Keratinocyte (primary cell): ENCODE data around the gene SMIM30. TPM values are rescaled to one million over a fixed set of nuclear protein-coding genes. Genes with fewer than 3 reads are reported as not detected.
A peak's percentile ranks its signal among the peaks of the same experiment; 100 is the strongest.

ENCODE experiments used
- DNase-seq: peaks from one replicate; pipeline ENCODE4 v3.0.0-alpha.2; 2011; ENCODE audit warnings: low read depth, missing footprints, low spot score
- FAIRE-seq: peaks from 2 replicates; lab custom pipeline; 2011; peaks lifted over from hg19 to GRCh38; lab: Jason Lieb, UNC
- H2AFZ ChIP-seq: 2 replicates; pipeline ENCODE4 v1.6.0; 2012; ENCODE audit warnings: low read length, control low read depth, inconsistent platforms; ENCODE audit not compliant: control insufficient read depth
- H3K27ac ChIP-seq: 2 replicates; pipeline ENCODE4 v1.5.1; 2011; ENCODE audit warnings: low read length; ENCODE audit not compliant: control insufficient read depth, insufficient read depth
- H3K27me3 ChIP-seq: 3 replicates; pipeline ENCODE4 v1.6.0; 2011; ENCODE audit warnings: low read length; ENCODE audit not compliant: control insufficient read depth, insufficient read depth; ENCODE audit errors: extremely low read depth
- H3K36me3 ChIP-seq, 2 experiments: 2 replicates in 1 of 2; 3 replicates in 1 of 2; pipeline ENCODE4 v1.5.1; 2011; ENCODE audit warnings: low read length in 2 of 2, mild to moderate bottlenecking in 1 of 2; ENCODE audit not compliant: control insufficient read depth in 2 of 2, insufficient read depth in 2 of 2; ENCODE audit errors: extremely low read depth in 1 of 2
- H3K4me1 ChIP-seq: 3 replicates; pipeline ENCODE4 v1.5.1; 2011; ENCODE audit warnings: low read length; ENCODE audit not compliant: control insufficient read depth, insufficient read depth; ENCODE audit errors: extremely low read depth
- H3K4me2 ChIP-seq: 3 replicates; pipeline ENCODE4 v1.6.0; 2011; ENCODE audit warnings: low read depth, low read length; ENCODE audit not compliant: control insufficient read depth, insufficient read depth; ENCODE audit errors: extremely low read depth
- H3K4me3 ChIP-seq, 3 experiments: fragments of 200-600 bp in 1 of 3; sonication (generic) in 1 of 3; 2 replicates in 2 of 3; 3 replicates in 1 of 3; pipeline ENCODE4 v1.5.1; 2011 to 2016; ENCODE audit warnings: low read length in 3 of 3, mild to moderate bottlenecking in 3 of 3, control low read depth in 2 of 3, inconsistent platforms in 1 of 3, low read depth in 1 of 3, mixed read lengths in 1 of 3, mixed run types in 1 of 3, moderate library complexity in 1 of 3; ENCODE audit not compliant: control insufficient read depth in 2 of 3, insufficient read depth in 2 of 3; ENCODE audit errors: extremely low read depth in 1 of 3
- H3K79me2 ChIP-seq: 2 replicates; pipeline ENCODE4 v1.6.0; 2012; ENCODE audit warnings: low read length; ENCODE audit not compliant: control insufficient read depth, insufficient read depth
- H3K9ac ChIP-seq: 3 replicates; pipeline ENCODE4 v1.6.0; 2011; ENCODE audit warnings: low read length; ENCODE audit not compliant: control insufficient read depth, insufficient read depth; ENCODE audit errors: extremely low read depth
- H3K9me1 ChIP-seq: 3 replicates; pipeline ENCODE4 v1.6.0; 2011; ENCODE audit warnings: low read length; ENCODE audit not compliant: control insufficient read depth, insufficient read depth; ENCODE audit errors: extremely low read depth
- H3K9me3 ChIP-seq: 2 replicates; pipeline ENCODE4 v1.5.1; 2012; ENCODE audit warnings: low read depth, low read length; ENCODE audit not compliant: control insufficient read depth
- H4K20me1 ChIP-seq: 3 replicates; pipeline ENCODE4 v1.6.0; 2011; ENCODE audit warnings: low read length; ENCODE audit not compliant: control insufficient read depth, insufficient read depth; ENCODE audit errors: extremely low read depth
- CTCF ChIP-seq, 3 experiments: IDR thresholded peaks in 1 of 3; conservative IDR thresholded peaks in 1 of 3; optimal IDR thresholded peaks in 1 of 3; 2 replicates in 2 of 3; 3 replicates in 1 of 3; pipeline versions ENCODE3 to v1.5.1; 2011; ENCODE audit warnings: low read length in 3 of 3, mild to moderate bottlenecking in 3 of 3, moderate library complexity in 2 of 3, control low read depth in 1 of 3, inconsistent platforms in 1 of 3; ENCODE audit not compliant: insufficient read depth in 2 of 3; ENCODE audit errors: extremely low read depth in 1 of 3
- EZH2 ChIP-seq: IDR thresholded peaks from one replicate; pipeline ENCODE4 v1.6.1; 2012; ENCODE audit warnings: inconsistent platforms, mild to moderate bottlenecking, low read length, moderate library complexity
- dilution Hi-C: fragments of 300-500 bp; cut with MboI; formaldehyde crosslinking; loops from one replicate; pipeline ENCODE4 v1.7.0; 2020; ENCODE audit warnings: low sequenced_read_pairs; ENCODE audit not compliant: extremely low pct_ligation_motif_present
- polyA plus RNA-seq, 5 experiments: library from polyadenylated mRNA; depleted of rRNA in 3 of 5; stranded (reverse) in 3 of 5; stranded (forward) in 1 of 5; unstranded in 1 of 5; fragments of >200 nt; gene quantifications; 1 replicate in 1 of 5; 2 replicates in 3 of 5; 3 replicates in 1 of 5; pipeline versions ENCODE4 v1.2.1 to v1.2.3, GENCODE V29; 2011 to 2012; ENCODE audit warnings: missing spikeins in 2 of 5, low read depth in 1 of 5, low replicate concordance in 1 of 5

Gene SMIM30
- polyA plus RNA-seq, 1 donor (not counting 4 experiments of a cell fraction or from before 2014, with no cell fraction given): 94.5 TPM

- Histone ChIP-seq H3K4me2 (no peak overlapping the region), H3K27ac (no peak overlapping the region), H3K4me1 (no peaks in the 10 kb centered on the region), H2AFZ (no peak overlapping the region), H3K36me3 (no peaks in the 10 kb centered on the region), H3K9ac (no peak overlapping the region), H3K9me1 (no peaks in the 10 kb centered on the region), H3K9me3 (no peaks in the 10 kb centered on the region), H3K79me2 (no peaks in the 10 kb centered on the region), H3K4me3 (no peak overlapping the region), H4K20me1 (no peaks in the 10 kb centered on the region), H3K27me3 (no peaks in the 10 kb centered on the region)
- DNase-seq (no peak), FAIRE-seq (no peak)
- TF ChIP-seq EZH2 (no peak), CTCF (optimal IDR thresholded peaks at IDR 0.05 in 1 of 3, IDR thresholded peaks at IDR 0.05 in 1 of 3, conservative IDR thresholded peaks at IDR 0.05 in 1 of 3; ENCODE audit: extremely low read depth in 1 of 3, insufficient read depth in 2 of 3, low read length in 3 of 3) (no peak)
- dilution Hi-C loops: no loop called here
Observed at GRCh38 chr7:113161050-113161449, 42.7 kb upstream of the SMIM30 start.

- peak; percentile 54 to 85 (median 66) for TF ChIP-seq CTCF (optimal IDR thresholded peaks at IDR 0.05 in 1 of 3, IDR thresholded peaks at IDR 0.05 in 1 of 3, conservative IDR thresholded peaks at IDR 0.05 in 1 of 3; ENCODE audit: extremely low read depth in 1 of 3, insufficient read depth in 2 of 3, low read length in 3 of 3)
- no peak for TF ChIP-seq EZH2
- no peak overlapping the region for H2AFZ ChIP-seq
- dilution Hi-C loops: no loop called here
- FAIRE-seq (no peak), DNase-seq (no peak)
- H3K4me1 ChIP-seq: no peaks in the 10 kb centered on the region
- H3K4me2 ChIP-seq: no peak overlapping the region
- H4K20me1 ChIP-seq: no peaks in the 10 kb centered on the region
- no peaks in the 10 kb centered on the region for H3K79me2 ChIP-seq
- H3K9ac ChIP-seq: no peak overlapping the region
- no peak overlapping the region for H3K27ac ChIP-seq
- H3K27me3 ChIP-seq: no peaks in the 10 kb centered on the region
- H3K9me1 ChIP-seq: no peaks in the 10 kb centered on the region
- H3K9me3 ChIP-seq: no peaks in the 10 kb centered on the region
- no peak overlapping the region for H3K4me3 ChIP-seq
- no peaks in the 10 kb centered on the region for H3K36me3 ChIP-seq
Observed at GRCh38 chr7:113159746-113160339, 41.5 kb upstream of the SMIM30 start.
